ENCODE measurements around the gene RAB26.
"Not testable (repeated sequence)": the region's sequence is repeated elsewhere in the genome, so short reads cannot be mapped to it uniquely, and the experiment has no call there.

RAB26 gene

GRCh38 chr16:2147981-2148671 lies at the start of gene RAB26:
Gene RAB26, plus strand, starts transcription at chr16:2148625. Its CDS starts 159 bp downstream, at chr16:2148784.
- H3K4me3 ChIP-seq (ENCODE audit: low read depth, low read length): peak within 1 kb of the TSS; percentile 65

GRCh38 chr16:2101581-2101980 lies 46.8 kb upstream of the RAB26 start:
- not testable (repeated sequence) for H3K4me3 ChIP-seq (ENCODE audit: low read depth, low read length)

- no peak overlapping the region for H3K4me3 ChIP-seq (ENCODE audit: low read depth, low read length)
Observed at GRCh38 chr16:2102471-2102870, 46.0 kb upstream of the RAB26 start.

- H3K4me3 ChIP-seq (ENCODE audit: low read depth, low read length): not testable (repeated sequence)
Observed at GRCh38 chr16:2104464-2104863, 44.0 kb upstream of the RAB26 start.

GRCh38 chr16:2105291-2105690 lies 43.1 kb upstream of the RAB26 start:
- not testable (repeated sequence) for H3K4me3 ChIP-seq (ENCODE audit: low read depth, low read length)

- H3K4me3 ChIP-seq (ENCODE audit: low read depth, low read length): not testable (repeated sequence)
Observed at GRCh38 chr16:2105769-2106168, 42.7 kb upstream of the RAB26 start.

GRCh38 chr16:2106211-2106610 lies 42.2 kb upstream of the RAB26 start:
- H3K4me3 ChIP-seq (ENCODE audit: low read depth, low read length): not testable (repeated sequence)

GRCh38 chr16:2107121-2107790 lies 41.2 kb upstream of the RAB26 start:
- H3K4me3 ChIP-seq (ENCODE audit: low read depth, low read length): not testable (repeated sequence)

- not testable (repeated sequence) for H3K4me3 ChIP-seq (ENCODE audit: low read depth, low read length)
Observed at GRCh38 chr16:2107791-2108125, 40.7 kb upstream of the RAB26 start.

- H3K4me3 ChIP-seq (ENCODE audit: low read depth, low read length): not testable (repeated sequence)
Observed at GRCh38 chr16:2108446-2109270, 39.8 kb upstream of the RAB26 start.

GRCh38 chr16:2109271-2109580 lies 39.2 kb upstream of the RAB26 start:
- H3K4me3 ChIP-seq (ENCODE audit: low read depth, low read length): not testable (repeated sequence)

GRCh38 chr16:2109872-2110271 lies 38.6 kb upstream of the RAB26 start:
- H3K4me3 ChIP-seq (ENCODE audit: low read depth, low read length): not testable (repeated sequence)

- not testable (repeated sequence) for H3K4me3 ChIP-seq (ENCODE audit: low read depth, low read length)
Observed at GRCh38 chr16:2110332-2111008, 38.0 kb upstream of the RAB26 start.

GRCh38 chr16:2111009-2111353 lies 37.4 kb upstream of the RAB26 start:
- not testable (repeated sequence) for H3K4me3 ChIP-seq (ENCODE audit: low read depth, low read length)

GRCh38 chr16:2111412-2112335 lies 36.8 kb upstream of the RAB26 start:
- H3K4me3 ChIP-seq (ENCODE audit: low read depth, low read length): not testable (repeated sequence)

- not testable (repeated sequence) for H3K4me3 ChIP-seq (ENCODE audit: low read depth, low read length)
Observed at GRCh38 chr16:2112539-2113106, 35.8 kb upstream of the RAB26 start.

- not testable (repeated sequence) for H3K4me3 ChIP-seq (ENCODE audit: low read depth, low read length)
Observed at GRCh38 chr16:2114225-2114624, 34.2 kb upstream of the RAB26 start.

- not testable (repeated sequence) for H3K4me3 ChIP-seq (ENCODE audit: low read depth, low read length)
Observed at GRCh38 chr16:2114885-2115590, 33.4 kb upstream of the RAB26 start.

- H3K4me3 ChIP-seq (ENCODE audit: low read depth, low read length): no peak overlapping the region
Observed at GRCh38 chr16:2115591-2115973, 32.8 kb upstream of the RAB26 start.

GRCh38 chr16:2116428-2116827 lies 32.0 kb upstream of the RAB26 start:
- not testable (repeated sequence) for H3K4me3 ChIP-seq (ENCODE audit: low read depth, low read length)
